NCI-H510A treated with DMSO at 0.1 percent for 48 hours (cell line): Measurements from ENCODE around the gene HSPA5.
"Not testable (repeated sequence)": the region's sequence is repeated elsewhere in the genome, so short reads cannot be mapped to it uniquely, and the experiment has no call there.

Source experiments
- DNase-seq: peaks from one replicate; lab custom pipeline; 2025; lab: John Stamatoyannopoulos, UW

The HSPA5 gene

GRCh38 chr9:125241863-125242739 is 958 bp upstream of the HSPA5 start:
- DNase-seq, result no peak

GRCh38 chr9:125240649-125240999 is 519 bp downstream of the HSPA5 start:
- DNase-seq, result no peak

DNA sequence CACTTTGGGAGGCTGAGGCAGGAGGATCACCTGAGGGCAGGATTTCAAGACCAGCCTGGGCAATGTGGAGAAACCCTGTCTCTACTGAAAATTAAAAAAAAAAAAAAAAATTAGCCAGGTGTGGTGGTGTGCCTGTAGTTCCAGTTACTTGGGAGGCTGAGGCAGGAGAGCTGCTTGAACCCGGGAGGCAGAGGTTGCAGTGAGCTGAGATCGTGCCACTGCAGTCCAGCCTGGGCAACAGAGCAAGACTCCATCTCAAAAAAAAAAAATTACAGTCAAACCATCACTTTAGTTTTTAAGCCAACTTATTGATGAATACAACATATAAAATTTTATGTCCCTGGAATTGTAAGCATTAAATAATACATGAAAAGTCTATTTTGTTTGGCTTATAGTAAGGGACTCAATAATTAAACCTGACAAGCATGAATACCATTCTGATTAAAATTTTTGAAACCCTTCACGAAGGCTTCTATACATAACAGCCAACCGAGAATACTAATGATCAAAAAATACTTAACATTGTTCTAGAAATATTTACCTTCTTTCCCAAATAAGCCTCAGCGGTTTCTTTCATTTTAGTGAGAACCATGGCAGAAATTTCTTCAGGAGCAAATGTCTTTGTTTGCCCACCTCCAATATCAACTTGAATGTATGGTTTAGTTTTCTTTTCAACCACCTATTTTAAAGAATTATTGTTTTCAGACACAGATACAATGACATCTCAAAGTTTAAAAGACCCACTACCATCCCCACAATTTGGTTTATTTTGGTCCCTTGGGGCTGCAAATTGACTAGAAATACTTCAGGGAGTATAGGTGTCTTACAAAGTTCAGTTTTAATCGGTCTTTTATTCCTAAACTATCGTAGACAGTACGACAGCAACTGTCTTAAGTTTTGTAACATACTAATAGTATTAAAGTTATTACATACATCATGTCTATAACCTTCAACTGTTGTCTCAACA is 1.2 kb downstream of the HSPA5 start:
- DNase-seq, result no peak

DNA sequence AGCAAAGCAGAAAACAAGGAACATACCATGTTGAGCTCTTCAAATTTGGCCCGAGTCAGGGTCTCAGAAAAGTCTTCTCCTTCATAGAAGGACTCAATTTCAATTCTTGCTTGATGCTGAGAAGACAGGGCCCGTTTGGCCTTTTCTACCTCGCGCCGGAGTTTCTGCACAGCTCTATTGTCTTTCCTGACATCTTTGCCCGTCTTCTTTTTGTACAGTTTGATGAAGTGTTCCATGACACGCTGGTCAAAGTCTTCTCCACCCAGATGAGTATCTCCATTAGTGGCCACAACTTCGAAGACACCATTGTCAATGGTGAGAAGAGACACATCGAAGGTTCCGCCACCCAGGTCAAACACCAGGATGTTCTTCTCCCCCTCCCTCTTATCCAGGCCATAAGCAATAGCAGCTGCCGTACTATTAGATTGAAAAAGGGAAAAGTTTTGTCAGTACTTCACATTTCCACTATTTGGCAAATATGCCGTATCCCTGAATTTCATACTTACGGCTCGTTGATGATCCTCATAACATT is 2.2 kb downstream of the HSPA5 start:
- DNase-seq, result no peak

GRCh38 chr9:125238127-125238914 is 2.8 kb downstream of the HSPA5 start:
- DNase-seq, result no peak

DNA sequence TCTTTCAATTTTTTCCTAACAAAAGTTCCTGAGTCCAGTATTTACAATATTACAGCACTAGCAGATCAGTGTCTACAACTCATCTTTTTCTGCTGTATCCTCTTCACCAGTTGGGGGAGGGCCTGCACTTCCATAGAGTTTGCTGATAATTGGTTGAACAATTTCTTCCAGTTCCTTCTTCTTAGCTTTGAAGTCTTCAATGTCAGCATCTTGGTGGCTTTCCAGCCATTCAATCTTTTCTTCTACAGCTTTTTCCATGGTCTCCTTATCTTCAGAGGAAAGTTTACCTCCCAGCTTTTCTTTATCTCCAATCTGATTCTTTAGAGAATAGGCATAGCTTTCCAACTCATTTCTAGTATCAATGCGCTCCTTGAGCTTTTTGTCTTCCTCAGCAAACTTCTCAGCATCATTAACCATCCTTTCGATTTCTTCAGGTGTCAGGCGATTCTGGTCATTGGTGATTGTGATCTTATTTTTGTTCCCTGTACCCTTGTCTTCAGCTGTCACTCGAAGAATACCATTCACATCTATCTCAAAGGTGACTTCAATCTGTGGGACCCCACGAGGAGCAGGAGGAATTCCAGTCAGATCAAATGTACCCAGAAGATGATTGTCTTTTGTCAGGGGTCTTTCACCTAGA is 4.5 kb downstream of the HSPA5 start:
- DNase-seq, result not testable (repeated sequence)

DNA sequence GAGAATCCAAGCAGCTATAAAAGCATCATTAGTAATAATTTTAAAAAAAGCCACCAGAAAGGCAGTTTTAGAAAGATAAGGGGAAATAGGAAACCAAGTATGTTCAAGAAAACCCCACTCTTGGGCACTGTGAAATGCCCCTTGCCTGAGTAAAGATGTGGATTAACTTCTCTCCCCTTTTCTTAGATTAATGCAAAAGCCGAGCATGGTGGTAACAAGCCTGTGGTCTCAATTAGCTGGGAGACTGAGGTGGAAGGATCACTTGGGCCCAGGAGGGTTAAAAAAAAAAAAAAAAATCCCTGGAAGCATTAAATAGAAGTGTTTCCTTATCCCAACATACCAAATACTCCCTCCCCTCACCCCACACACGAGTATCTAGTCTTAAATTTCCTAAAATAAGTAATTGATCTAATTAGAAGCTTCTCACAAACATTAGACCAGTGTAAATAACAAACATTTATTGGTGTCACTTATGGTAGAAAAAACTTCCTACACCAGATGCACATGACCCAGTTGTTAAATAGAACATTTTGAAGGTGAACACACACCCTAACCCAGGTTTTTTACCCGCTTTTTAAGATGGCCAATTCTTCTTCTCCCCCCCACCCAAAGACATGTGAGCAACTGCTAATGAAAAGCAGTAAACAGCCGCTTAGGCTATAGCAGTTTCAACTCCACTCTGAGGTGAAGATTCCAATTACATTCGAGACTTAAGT is 5.2 kb downstream of the HSPA5 start:
- no peak for DNase-seq

DNA sequence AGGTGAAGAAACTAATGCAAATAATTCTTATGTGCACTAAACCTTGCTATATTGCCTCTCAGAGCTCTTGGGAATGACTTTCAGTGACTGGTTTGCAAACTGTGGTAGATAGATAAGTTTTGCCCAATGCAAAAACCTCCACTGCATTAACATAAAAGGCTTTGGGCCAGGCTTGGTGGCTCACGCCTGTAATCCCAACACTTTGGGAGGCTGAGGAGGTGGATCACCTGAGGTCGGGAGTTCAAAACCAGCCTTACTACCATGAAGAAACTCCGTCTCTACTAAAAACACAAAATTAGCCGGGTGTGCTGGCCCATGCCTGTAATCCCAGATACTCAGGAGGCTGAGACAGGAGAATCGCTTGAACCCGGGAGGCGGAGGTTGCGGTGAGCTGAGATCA is 7.0 kb downstream of the HSPA5 start:
- not testable (repeated sequence) for DNase-seq

- DNase-seq, result no peak
Measured at GRCh38 chr9:125233678-125234077, 7.5 kb downstream of the HSPA5 start.

DNA sequence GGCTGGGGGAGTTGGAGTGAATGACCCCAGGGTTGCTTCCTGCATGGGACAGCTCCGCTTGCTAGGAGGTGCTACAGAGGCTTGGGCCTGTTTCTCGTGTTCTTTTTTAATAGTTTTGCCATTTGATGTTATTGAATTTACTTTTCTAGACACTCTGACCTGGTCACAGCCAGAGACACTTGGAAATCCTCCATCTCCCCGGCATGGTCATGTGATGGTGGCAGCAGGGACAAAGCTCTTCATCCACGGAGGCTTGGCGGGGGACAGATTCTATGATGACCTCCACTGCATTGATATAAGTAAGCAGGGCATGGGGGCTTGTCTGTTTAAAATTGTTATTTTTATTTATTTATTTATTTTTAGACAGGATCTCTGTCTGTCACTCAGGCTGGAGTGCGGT is 13.4 kb downstream of the HSPA5 start:
- DNase-seq, result no peak

DNA sequence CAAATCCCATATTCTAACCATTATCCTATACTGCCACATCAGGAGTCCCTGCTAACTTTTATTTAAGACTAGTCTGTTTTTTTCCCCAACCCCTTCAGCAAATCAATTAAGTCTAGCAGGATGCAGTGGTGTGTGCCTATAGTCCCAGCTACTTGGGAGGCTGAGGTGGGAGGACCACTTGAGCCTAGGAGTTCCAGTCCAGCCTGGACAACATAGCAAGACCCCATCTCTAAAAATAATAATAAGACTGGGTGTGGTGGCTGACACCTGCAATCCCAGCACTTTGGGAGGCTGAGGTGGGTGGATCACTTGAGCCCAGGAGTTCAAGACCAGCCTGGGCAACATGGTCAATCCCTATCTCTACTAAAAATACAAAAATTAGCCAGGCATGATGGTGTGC is 16.3 kb downstream of the HSPA5 start:
- not testable (repeated sequence) for DNase-seq

GRCh38 chr9:125218621-125219020 is 22.5 kb downstream of the HSPA5 start:
- DNase-seq, result no peak

GRCh38 chr9:125214186-125214585 is 27.0 kb downstream of the HSPA5 start:
- DNase-seq, result no peak

- no peak for DNase-seq
Measured at GRCh38 chr9:125204477-125204876, 36.7 kb downstream of the HSPA5 start.

DNA sequence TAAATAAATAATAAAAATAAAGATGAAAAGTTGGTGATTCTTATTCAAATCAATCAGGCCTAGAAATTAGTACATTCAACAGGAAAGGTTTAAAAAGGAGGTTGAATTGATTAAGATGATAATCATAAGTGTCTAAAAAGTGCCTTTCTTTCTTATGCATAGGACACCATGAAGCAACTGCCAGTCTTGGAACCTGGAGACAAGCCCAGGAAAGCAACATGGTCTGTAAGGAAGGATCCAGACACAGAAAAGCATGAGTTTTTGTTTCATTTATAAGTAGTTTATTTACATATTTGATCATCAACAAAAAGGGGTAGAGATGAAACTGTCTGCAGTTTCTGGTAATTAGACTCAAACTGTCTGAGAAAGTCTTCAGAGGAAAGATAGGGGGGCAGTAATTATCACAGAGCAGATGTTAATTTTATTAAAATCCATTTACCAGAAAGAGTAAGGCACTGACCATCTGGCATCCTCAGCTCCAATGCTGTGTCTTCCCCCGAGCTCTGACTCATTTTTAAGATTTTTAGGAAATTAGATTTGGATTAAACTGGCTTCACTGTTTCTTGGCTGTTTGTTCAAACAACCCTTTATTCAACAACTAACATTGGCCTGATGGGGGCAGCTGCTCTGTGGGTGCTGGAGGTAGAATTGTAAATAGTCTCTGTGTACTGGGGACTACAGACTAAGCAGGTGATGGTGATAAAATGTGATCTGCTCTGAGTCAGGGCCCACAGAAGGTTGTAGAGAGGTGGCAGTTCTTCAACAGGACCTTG is 38.1 kb downstream of the HSPA5 start:
- DNase-seq, result no peak

DNA sequence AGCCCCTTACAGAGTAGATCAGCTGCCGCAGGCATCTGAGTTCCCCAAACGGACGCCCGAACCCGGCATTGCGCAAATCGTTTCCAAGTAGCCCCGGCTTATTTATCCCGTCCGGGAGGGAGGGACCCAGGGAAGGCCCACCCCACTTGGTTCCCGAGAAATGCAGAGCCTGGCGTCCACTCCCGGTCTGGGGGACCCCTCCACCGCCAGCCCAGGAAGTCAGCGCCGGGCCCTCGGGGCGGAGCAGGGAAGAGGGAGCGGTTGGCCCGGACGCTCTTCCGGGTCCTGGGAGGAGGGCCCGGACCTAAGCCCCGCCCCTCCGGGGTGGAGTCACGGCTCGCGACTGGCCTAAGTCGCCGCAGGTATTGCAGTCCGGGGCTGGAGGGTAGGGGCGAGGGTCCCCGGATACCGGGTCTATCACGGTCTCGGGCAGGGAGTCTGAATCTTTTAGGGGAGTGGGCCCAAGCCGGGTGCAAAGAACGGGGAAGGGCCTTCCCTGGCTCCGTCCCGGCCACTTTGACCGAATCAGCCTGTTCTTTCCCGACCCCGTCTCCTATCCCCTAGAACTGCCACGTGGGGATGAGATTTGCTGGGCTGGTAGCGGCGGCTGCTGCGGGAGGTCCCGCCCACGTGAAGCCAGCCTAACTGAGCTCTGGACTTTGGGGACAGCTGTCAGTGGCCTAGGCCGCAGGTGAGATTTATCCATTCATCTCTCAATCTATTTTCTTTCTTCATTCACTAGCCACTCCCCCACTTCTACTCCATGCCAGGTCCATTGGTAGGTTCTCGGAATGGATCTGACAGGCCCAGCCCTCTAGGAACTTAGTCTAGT is 40.7 kb downstream of the HSPA5 start, which contains the start of gene RABEPK:
RABEPK (plus strand) TSS at position 327 of the 832 bp plus-strand sequence. CDS start 2,472 bp downstream, outside the sequence.
- peak; percentile 84 for DNase-seq

- not testable (repeated sequence) for DNase-seq
Measured at GRCh38 chr9:125195591-125195990, 45.6 kb downstream of the HSPA5 start.

- DNase-seq, result not testable (repeated sequence)
Measured at GRCh38 chr9:125194466-125194865, 46.7 kb downstream of the HSPA5 start.

GRCh38 chr9:125190361-125190801 is 50.8 kb downstream of the HSPA5 start:
- DNase-seq, result peak; percentile 40
